ENCODE measurements around the gene LYRM1. TPM values are rescaled to one million over a fixed set of nuclear protein-coding genes. Genes with fewer than 3 reads are reported as not detected.

Gene LYRM1
- total and polyA plus RNA-seq, 2 donors (not counting 1 experiment from before 2014, with no cell fraction given) = 54.9 to 131 TPM

GRCh38 chr16:20906341-20907255, 6.0 kb downstream of the LYRM1 start:
- peak; percentile 93 to 94 for DNase-seq (ENCODE audit: low read depth in 2 of 2)
- Histone ChIP-seq H3K9ac (ENCODE audit: insufficient read depth, low read length) (peak overlapping the region; percentile 57), H3K36me3 (ENCODE audit: control insufficient read depth, insufficient read depth, low read length) (no peaks in the 10 kb centered on the region), H3K79me2 (ENCODE audit: control insufficient read depth, insufficient read depth, low read length) (peaks cover 21% of the 10 kb centered on the region), H3K4me2 (ENCODE audit: extremely low read depth, insufficient read depth, low read length) (peak overlapping the region; percentile 98), H3K27me3 (ENCODE audit: control insufficient read depth, insufficient read depth, low read length) (no peaks in the 10 kb centered on the region), H2AFZ (ENCODE audit: low read length) (no peak overlapping the region), H3K9me3 (ENCODE audit: control insufficient read depth, insufficient read depth, low read depth, low read length) (no peaks in the 10 kb centered on the region), H3K4me1 (ENCODE audit: control insufficient read depth, extremely low read depth, insufficient read depth, low read length) (peaks cover 58% of the 10 kb centered on the region), H3K27ac (ENCODE audit: insufficient read depth, low read length) (peak overlapping the region; percentile 93), H4K20me1 (ENCODE audit: control insufficient read depth, extremely low read depth, insufficient read depth, low read length) (no peaks in the 10 kb centered on the region), H3K4me3 (replicated peaks in 1 of 4; ENCODE audit: control extremely low read depth in 1 of 4, insufficient read depth in 1 of 4, low read depth in 3 of 4, low read length in 4 of 4) (peak overlapping the region in 2 of 4 experiments; percentile 7 to 15)
- TF ChIP-seq CTCF (conservative IDR thresholded peaks at IDR 0.05 in 1 of 2, IDR thresholded peaks at IDR 0.05 in 1 of 2; ENCODE audit: low read depth in 1 of 2, low read length in 2 of 2) (no peak), EZH2 (IDR thresholded peaks at IDR 0.05; ENCODE audit: low read length, missing control alignments) (no peak)

- H3K27ac ChIP-seq (ENCODE audit: insufficient read depth, low read length) = peak overlapping the region; percentile 94
- peaks cover 3% of the 10 kb centered on the region for H3K79me2 ChIP-seq (ENCODE audit: control insufficient read depth, insufficient read depth, low read length)
- peak overlapping the region; percentile 41 for H3K9ac ChIP-seq (ENCODE audit: insufficient read depth, low read length)
- no peak overlapping the region for H2AFZ ChIP-seq (ENCODE audit: low read length)
- no peaks in the 10 kb centered on the region for H3K27me3 ChIP-seq (ENCODE audit: control insufficient read depth, insufficient read depth, low read length)
- no peak overlapping the region for H3K4me3 ChIP-seq (replicated peaks in 1 of 4; ENCODE audit: control extremely low read depth in 1 of 4, insufficient read depth in 1 of 4, low read depth in 3 of 4, low read length in 4 of 4)
- no peaks in the 10 kb centered on the region for H3K9me3 ChIP-seq (ENCODE audit: control insufficient read depth, insufficient read depth, low read depth, low read length)
- H3K4me2 ChIP-seq (ENCODE audit: extremely low read depth, insufficient read depth, low read length) = peak overlapping the region; percentile 76
- peak; percentile 88 to 96 for DNase-seq (ENCODE audit: low read depth in 2 of 2)
- H4K20me1 ChIP-seq (ENCODE audit: control insufficient read depth, extremely low read depth, insufficient read depth, low read length) = no peaks in the 10 kb centered on the region
- no peaks in the 10 kb centered on the region for H3K36me3 ChIP-seq (ENCODE audit: control insufficient read depth, insufficient read depth, low read length)
- peaks cover 39% of the 10 kb centered on the region for H3K4me1 ChIP-seq (ENCODE audit: control insufficient read depth, extremely low read depth, insufficient read depth, low read length)
- TF ChIP-seq CTCF (conservative IDR thresholded peaks at IDR 0.05 in 1 of 2, IDR thresholded peaks at IDR 0.05 in 1 of 2; ENCODE audit: low read depth in 1 of 2, low read length in 2 of 2) = no peak
- TF ChIP-seq EZH2 (IDR thresholded peaks at IDR 0.05; ENCODE audit: low read length, missing control alignments) = no peak
Measured at GRCh38 chr16:20910781-20911321, 10.3 kb downstream of the LYRM1 start.

- peak overlapping the region; percentile 94 for H3K27ac ChIP-seq (ENCODE audit: insufficient read depth, low read length)
- peak overlapping the region; percentile 76 for H3K4me2 ChIP-seq (ENCODE audit: extremely low read depth, insufficient read depth, low read length)
- H3K4me3 ChIP-seq (replicated peaks in 1 of 4; ENCODE audit: control extremely low read depth in 1 of 4, insufficient read depth in 1 of 4, low read depth in 3 of 4, low read length in 4 of 4) = no peak overlapping the region
- peaks cover 3% of the 10 kb centered on the region for H3K79me2 ChIP-seq (ENCODE audit: control insufficient read depth, insufficient read depth, low read length)
- H3K9me3 ChIP-seq (ENCODE audit: control insufficient read depth, insufficient read depth, low read depth, low read length) = no peaks in the 10 kb centered on the region
- TF ChIP-seq EZH2 (IDR thresholded peaks at IDR 0.05; ENCODE audit: low read length, missing control alignments) (no peak), CTCF (conservative IDR thresholded peaks at IDR 0.05 in 1 of 2, IDR thresholded peaks at IDR 0.05 in 1 of 2; ENCODE audit: low read depth in 1 of 2, low read length in 2 of 2) (no peak)
- peaks cover 35% of the 10 kb centered on the region for H3K4me1 ChIP-seq (ENCODE audit: control insufficient read depth, extremely low read depth, insufficient read depth, low read length)
- no peak overlapping the region for H2AFZ ChIP-seq (ENCODE audit: low read length)
- no peaks in the 10 kb centered on the region for H3K36me3 ChIP-seq (ENCODE audit: control insufficient read depth, insufficient read depth, low read length)
- no peaks in the 10 kb centered on the region for H3K27me3 ChIP-seq (ENCODE audit: control insufficient read depth, insufficient read depth, low read length)
- DNase-seq (ENCODE audit: low read depth in 2 of 2) = peak; percentile 37 to 76
- H4K20me1 ChIP-seq (ENCODE audit: control insufficient read depth, extremely low read depth, insufficient read depth, low read length) = no peaks in the 10 kb centered on the region
- H3K9ac ChIP-seq (ENCODE audit: insufficient read depth, low read length) = peak overlapping the region; percentile 41
Measured at GRCh38 chr16:20911361-20911760, 10.8 kb downstream of the LYRM1 start.
